ENCODE results near the gene MTG1. TPM values are rescaled to one million over a fixed set of nuclear protein-coding genes. Genes with fewer than 3 reads are reported as not detected.
"Not testable (repeated sequence)": the region's sequence is repeated elsewhere in the genome, so short reads cannot be mapped to it uniquely, and the experiment has no call there.

The MTG1 gene
- total RNA-seq, 4 donors from 2014 or later = 24.6 to 32.8 (median 27.1) TPM

- no peaks in the 10 kb centered on the region for H3K9me3 ChIP-seq
- H3K27ac ChIP-seq = no peak overlapping the region
- no peaks in the 10 kb centered on the region for H3K4me1 ChIP-seq
- WGBS, 2 donors = 90 to 97% methylated on average over 2 to 4 of the region's 7 CpGs
- no peak for DNase-seq
- TF ChIP-seq CTCF (IDR thresholded peaks at IDR 0.05) (no peak), POLR2A (IDR thresholded peaks at IDR 0.05) (no peak)
- H3K36me3 ChIP-seq = peaks cover 0 to 27% (median 0%) of the 10 kb centered on the region in 3 donors
- no peak overlapping the region for H3K4me3 ChIP-seq
- intact Hi-C loops (cut with DNase I) = no loop called here
- peaks cover 0 to 3% (median 0%) of the 10 kb centered on the region in 4 donors for H3K27me3 ChIP-seq
These were observed 72.8 kb downstream of the MTG1 start for GRCh38 chr10:133466683-133467275.

- 86 to 93% methylated on average over 11 to 14 of the region's 17 CpGs for WGBS, 2 donors
- DNase-seq = no peak
- Histone ChIP-seq H3K27me3 (peaks cover 0 to 3% (median 0%) of the 10 kb centered on the region in 4 donors), H3K4me1 (no peaks in the 10 kb centered on the region), H3K27ac (no peak overlapping the region), H3K9me3 (no peaks in the 10 kb centered on the region), H3K36me3 (peaks cover 0 to 28% (median 0%) of the 10 kb centered on the region in 3 donors), H3K4me3 (no peak overlapping the region)
- TF ChIP-seq POLR2A (IDR thresholded peaks at IDR 0.05) (no peak), CTCF (IDR thresholded peaks at IDR 0.05) (no peak)
- intact Hi-C loops (cut with DNase I) = no loop called here
These were observed 73.4 kb downstream of the MTG1 start for GRCh38 chr10:133467286-133467911.

- intact Hi-C loops (cut with DNase I) = not testable (repeated sequence)
- WGBS, 2 donors = 75 to 86% methylated on average over 3 of the region's 3 CpGs
These were observed 75.2 kb downstream of the MTG1 start for GRCh38 chr10:133469205-133469604.

GRCh38 chr10:133471300-133472109 lies 77.5 kb downstream of the MTG1 start:
- 47 to 91% methylated on average over 2 to 5 of the region's 7 CpGs for WGBS, 2 donors
- peaks cover 0 to 32% (median 0%) of the 10 kb centered on the region in 3 donors for H3K36me3 ChIP-seq
- DNase-seq = no peak
- intact Hi-C loops (cut with DNase I) = no loop called here
- TF ChIP-seq POLR2A (IDR thresholded peaks at IDR 0.05) = no peak
- no peak for TF ChIP-seq CTCF (IDR thresholded peaks at IDR 0.05)
- no peaks in the 10 kb centered on the region for H3K9me3 ChIP-seq
- H3K27ac ChIP-seq = no peak overlapping the region
- H3K4me3 ChIP-seq = no peak overlapping the region
- no peaks in the 10 kb centered on the region for H3K27me3 ChIP-seq
- no peaks in the 10 kb centered on the region for H3K4me1 ChIP-seq

More at GRCh38 chr10:133469205-133469604, 75.2 kb downstream of the MTG1 start:
- peaks cover 0 to 32% (median 0%) of the 10 kb centered on the region in 3 donors for H3K36me3 ChIP-seq
- H3K27ac ChIP-seq, DNase-seq, H3K4me3 ChIP-seq, H3K27me3 ChIP-seq, H3K4me1 ChIP-seq, H3K9me3 ChIP-seq: not testable (repeated sequence)

Small RNA genes within 50 kb of the gene (small RNA-seq; reads per million reads assigned to genes)
- gene AL360181.4 (0 reads per million in 4 donors), gene BANF1P2 (0 reads per million in 4 donors), gene MIR3944 (0 to 0.14 (median 0.04) reads per million in 4 donors)

Other genes starting within 250 kb of the MTG1 start
- under 1 TPM in 3 of 4 donors, not detected in 1; 0.19 to 0.64 (median 0.53) TPM for gene KNDC1, start 233.9 kb upstream of the MTG1 start, total RNA-seq
- gene UTF1, start 163.9 kb upstream of the MTG1 start, total RNA-seq = not detected
- under 1 TPM in 3 of 4 donors, not detected in 1; 0.13 to 0.95 (median 0.82) TPM for gene VENTX, start 156.3 kb upstream of the MTG1 start, total RNA-seq
- gene ADAM8, start 117.3 kb upstream of the MTG1 start, total RNA-seq = 1 to 10 TPM; 3.3 to 5.7 (median 4.3) TPM
- gene TUBGCP2, start 85.3 kb upstream of the MTG1 start, total RNA-seq = 10 to 100 TPM; 28.4 to 44.4 (median 38.9) TPM
- 10 to 100 TPM; 16.1 to 26.7 (median 17.7) TPM for gene ZNF511, start 85.2 kb upstream of the MTG1 start, total RNA-seq
- not detected for gene CALY, start 57.3 kb upstream of the MTG1 start, total RNA-seq
- not detected for gene PRAP1, start 46.8 kb upstream of the MTG1 start, total RNA-seq
- 10 to 100 TPM in 2 of 4 donors, 1 to 10 TPM in 2; 6.7 to 17.7 (median 12.5) TPM for gene FUOM, start 36.1 kb upstream of the MTG1 start, total RNA-seq
- 100 to 1,000 TPM in 2 of 4 donors, 10 to 100 TPM in 2; 75.0 to 115 (median 99.2) TPM for gene ECHS1, start 20.8 kb upstream of the MTG1 start, total RNA-seq
- gene PAOX, start 14.9 kb upstream of the MTG1 start, total RNA-seq = 10 to 100 TPM; 11.5 to 16.6 (median 15.9) TPM
- not detected for gene SPRN, start 30.5 kb downstream of the MTG1 start, total RNA-seq
- 1 to 10 TPM in 1 of 4 donors, under 1 TPM in 3; 0.06 to 2.5 (median 0.35) TPM for gene SCART1, start 59.8 kb downstream of the MTG1 start, total RNA-seq
- 10 to 100 TPM in 2 of 4 donors, 1 to 10 TPM in 2; 3.1 to 26.9 (median 10.5) TPM for gene CYP2E1, start 133.2 kb downstream of the MTG1 start, total RNA-seq
- gene SYCE1, start 171.4 kb downstream of the MTG1 start, total RNA-seq = 1 to 10 TPM in 1 of 4 donors, not detected in 3; 1.8 TPM
- not detected for gene FRG2B, start 232.6 kb downstream of the MTG1 start, total RNA-seq

Data from esophagus squamous epithelium (tissue), 5 donors.